SU-DHL-6 (cell line): ENCODE measurements around the gene ISLR2.

ENCODE experiments used
- H2AFZ ChIP-seq: fragments of 200-600 bp; sonication (generic); 2 replicates; pipeline ENCODE4 v1.6.1; 2014; ENCODE audit warnings: low read depth, mild to moderate bottlenecking, moderate library complexity, mixed read lengths, antibody characterized with exemption, low read length; ENCODE audit not compliant: severe bottlenecking
- H3F3A ChIP-seq: fragments of 200-600 bp; shearing (Covaris generic); 2 replicates; pipeline ENCODE4 v1.6.0; 2016; ENCODE audit warnings: antibody characterized with exemption, mild to moderate bottlenecking; ENCODE audit not compliant: insufficient read depth
- H3K27ac ChIP-seq: fragments of 200-600 bp; sonication (generic); 2 replicates; pipeline ENCODE4 v1.5.1; 2016; ENCODE audit warnings: low read depth, mild to moderate bottlenecking, low read length, moderate library complexity, mixed read lengths
- H3K27me3 ChIP-seq: fragments of 200-600 bp; sonication (generic), shearing (Covaris generic); 2 replicates; pipeline ENCODE4 v1.6.0; 2014; ENCODE audit warnings: mild to moderate bottlenecking, low read length
- H3K36me3 ChIP-seq: fragments of 200-600 bp; sonication (generic); 2 replicates; pipeline ENCODE4 v1.6.1; 2014; ENCODE audit warnings: mild to moderate bottlenecking, low read length, mixed read lengths
- H3K4me2 ChIP-seq: fragments of 300-600, 200-600 bp; shearing (Covaris generic), sonication (generic); 2 replicates; pipeline ENCODE4 v1.6.0; 2014; ENCODE audit warnings: low read length, low read depth, mild to moderate bottlenecking; ENCODE audit not compliant: poor library complexity, severe bottlenecking
- H3K4me3 ChIP-seq: fragments of 200-600 bp; sonication (generic); 2 replicates; pipeline ENCODE4 v1.5.1; 2014; ENCODE audit warnings: antibody characterized with exemption, low read length, mild to moderate bottlenecking, mixed read lengths; ENCODE audit not compliant: insufficient read depth, poor library complexity, severe bottlenecking
- H3K79me2 ChIP-seq: fragments of 200-600 bp; sonication (generic); 2 replicates; pipeline ENCODE4 v1.6.1; 2014; ENCODE audit warnings: mild to moderate bottlenecking, low read length, moderate library complexity; ENCODE audit not compliant: insufficient read depth
- H3K9ac ChIP-seq: fragments of 200-600 bp; sonication (generic); 2 replicates; pipeline ENCODE4 v1.7.0; 2014; ENCODE audit warnings: mild to moderate bottlenecking, low read length
- H3K9me2 ChIP-seq: fragments of 200-600 bp; sonication (generic); replicated peaks from 2 replicates; pipeline ENCODE4 v1.6.1; 2014; ENCODE audit warnings: low read length; ENCODE audit not compliant: insufficient read depth
- H3K9me3 ChIP-seq: fragments of 200-600 bp; sonication (generic); 2 replicates; pipeline ENCODE4 v1.6.1; 2014; ENCODE audit warnings: low read length, mixed read lengths; ENCODE audit not compliant: insufficient read depth
- H4K20me1 ChIP-seq: fragments of 200-600 bp; sonication (generic); 2 replicates; pipeline ENCODE4 v1.6.1; 2014; ENCODE audit warnings: low read depth, mild to moderate bottlenecking, antibody characterized with exemption, low read length, moderate library complexity, mixed read lengths
- EZH2phosphoT487 ChIP-seq: fragments of 200-600 bp; sonication (generic), shearing (Covaris generic); conservative IDR thresholded peaks from 2 replicates; pipeline ENCODE4 v1.6.1; 2018; ENCODE audit warnings: mild to moderate bottlenecking, antibody characterized with exemption, low read length, moderate library complexity, mixed read lengths
- TF ChIP-seq, protein P1 (sequence below): fragments of 200-600 bp; sonication (generic); IDR thresholded peaks from one replicate; pipeline ENCODE4 v1.5.1; 2017; ENCODE audit warnings: antibody characterized with exemption, mild to moderate bottlenecking, low read length, moderate library complexity; ENCODE audit not compliant: insufficient read depth, poor library complexity, severe bottlenecking

Gene ISLR2

DNA sequence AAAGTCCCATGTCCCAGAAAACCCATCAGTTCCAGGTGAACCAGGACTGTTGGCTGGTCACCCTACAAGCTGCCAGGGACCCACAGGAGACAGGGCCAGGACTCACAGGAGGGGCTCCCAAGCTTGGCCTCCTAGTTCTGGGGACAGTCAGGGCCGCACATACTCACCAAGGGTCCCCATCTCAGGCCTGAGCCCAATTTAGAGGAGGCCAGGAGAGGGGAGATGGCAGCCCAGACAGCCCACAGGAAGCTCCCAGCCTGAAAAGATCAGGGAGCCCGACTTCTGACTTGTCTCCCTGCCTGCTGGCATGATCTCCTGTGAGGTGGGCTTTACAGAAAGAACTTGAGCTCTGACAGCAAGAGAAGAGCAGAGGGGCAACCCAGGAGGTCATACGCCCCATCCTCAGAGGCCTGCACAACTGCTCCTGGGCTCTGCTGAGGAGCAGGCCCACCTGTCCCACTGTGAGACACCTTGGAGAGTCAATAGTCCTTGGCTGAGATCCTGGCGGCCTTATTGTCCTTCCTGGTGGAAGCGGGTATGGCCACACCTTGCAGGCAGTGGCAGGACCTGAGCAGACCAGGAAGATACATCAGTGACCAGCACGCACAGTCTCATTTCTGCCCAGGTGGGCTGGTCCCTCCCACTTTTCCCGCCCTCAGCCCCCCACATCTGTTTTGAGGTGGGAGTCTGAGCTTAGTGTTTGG, 40.6 kb downstream of the ISLR2 start:
- Histone ChIP-seq H3K9me3 (no peaks in the 10 kb centered on the region), H4K20me1 (no peaks in the 10 kb centered on the region), H2AFZ (no peak overlapping the region), H3F3A (no peaks in the 10 kb centered on the region), H3K4me2 (no peak overlapping the region), H3K27ac (no peak overlapping the region), H3K9me2 (no peaks in the 10 kb centered on the region), H3K4me3 (no peak overlapping the region), H3K27me3 (no peaks in the 10 kb centered on the region), H3K9ac (no peak overlapping the region), H3K79me2 (no peaks in the 10 kb centered on the region), H3K36me3 (no peaks in the 10 kb centered on the region)
- TF ChIP-seq, protein P1, sequence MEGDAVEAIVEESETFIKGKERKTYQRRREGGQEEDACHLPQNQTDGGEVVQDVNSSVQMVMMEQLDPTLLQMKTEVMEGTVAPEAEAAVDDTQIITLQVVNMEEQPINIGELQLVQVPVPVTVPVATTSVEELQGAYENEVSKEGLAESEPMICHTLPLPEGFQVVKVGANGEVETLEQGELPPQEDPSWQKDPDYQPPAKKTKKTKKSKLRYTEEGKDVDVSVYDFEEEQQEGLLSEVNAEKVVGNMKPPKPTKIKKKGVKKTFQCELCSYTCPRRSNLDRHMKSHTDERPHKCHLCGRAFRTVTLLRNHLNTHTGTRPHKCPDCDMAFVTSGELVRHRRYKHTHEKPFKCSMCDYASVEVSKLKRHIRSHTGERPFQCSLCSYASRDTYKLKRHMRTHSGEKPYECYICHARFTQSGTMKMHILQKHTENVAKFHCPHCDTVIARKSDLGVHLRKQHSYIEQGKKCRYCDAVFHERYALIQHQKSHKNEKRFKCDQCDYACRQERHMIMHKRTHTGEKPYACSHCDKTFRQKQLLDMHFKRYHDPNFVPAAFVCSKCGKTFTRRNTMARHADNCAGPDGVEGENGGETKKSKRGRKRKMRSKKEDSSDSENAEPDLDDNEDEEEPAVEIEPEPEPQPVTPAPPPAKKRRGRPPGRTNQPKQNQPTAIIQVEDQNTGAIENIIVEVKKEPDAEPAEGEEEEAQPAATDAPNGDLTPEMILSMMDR, result no peak

DNA sequence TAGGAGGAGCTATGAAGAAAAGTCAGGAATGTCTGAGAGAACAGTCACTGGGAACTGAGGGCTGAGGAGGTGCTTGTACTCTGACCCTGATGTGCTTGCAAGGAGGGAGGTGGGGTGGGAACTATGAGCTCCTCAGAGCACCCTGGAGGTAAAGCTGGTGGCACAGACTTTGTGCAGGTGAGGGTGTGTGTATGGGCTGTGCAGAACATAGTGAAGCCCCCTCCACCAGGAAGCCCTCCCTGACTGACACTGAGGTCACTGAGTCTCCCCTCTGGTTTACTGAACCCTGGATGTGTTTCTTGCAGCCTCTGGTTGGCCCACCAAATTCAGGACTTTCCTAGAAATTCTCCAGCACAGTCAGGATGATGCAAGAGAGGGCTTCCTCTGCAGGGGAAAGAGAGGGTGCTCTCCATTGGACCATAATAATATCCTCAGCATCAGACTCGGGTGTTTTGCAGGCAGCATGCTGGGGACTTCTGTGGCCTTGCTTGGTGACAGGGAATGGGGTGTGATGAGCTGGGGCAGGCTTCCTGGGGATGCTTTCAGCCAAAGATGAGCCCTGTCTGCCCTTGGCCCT, 41.7 kb downstream of the ISLR2 start:
- Histone ChIP-seq H3K79me2 (no peaks in the 10 kb centered on the region), H3K9ac (no peak overlapping the region), H3K27ac (no peak overlapping the region), H3F3A (no peaks in the 10 kb centered on the region), H3K9me2 (no peaks in the 10 kb centered on the region), H2AFZ (no peak overlapping the region), H3K9me3 (no peaks in the 10 kb centered on the region), H4K20me1 (no peaks in the 10 kb centered on the region), H3K4me3 (no peak overlapping the region), H3K4me2 (no peak overlapping the region), H3K36me3 (no peaks in the 10 kb centered on the region), H3K27me3 (no peaks in the 10 kb centered on the region)
- TF ChIP-seq, protein P1, result no peak
- TF ChIP-seq EZH2phosphoT487, result no peak

- H3K79me2 ChIP-seq, result no peaks in the 10 kb centered on the region
- no peaks in the 10 kb centered on the region for H3K9me2 ChIP-seq
- no peaks in the 10 kb centered on the region for H3K27me3 ChIP-seq
- H3K4me3 ChIP-seq, result no peak overlapping the region
- TF ChIP-seq, protein P1, result no peak
- no peak for TF ChIP-seq EZH2phosphoT487
- H3K9ac ChIP-seq, result no peak overlapping the region
- H4K20me1 ChIP-seq, result no peaks in the 10 kb centered on the region
- H3K4me2 ChIP-seq, result no peak overlapping the region
- H3K9me3 ChIP-seq, result no peaks in the 10 kb centered on the region
- no peak overlapping the region for H3K27ac ChIP-seq
- H3K36me3 ChIP-seq, result no peaks in the 10 kb centered on the region
- H3F3A ChIP-seq, result no peaks in the 10 kb centered on the region
- H2AFZ ChIP-seq, result no peak overlapping the region
Measured at GRCh38 chr15:74172701-74173379, 42.5 kb downstream of the ISLR2 start.
